ENCODE measurements around the gene NEK4. TPM values are rescaled to one million over a fixed set of nuclear protein-coding genes. Genes with fewer than 3 reads are reported as not detected.

The NEK4 gene
- total and polyA plus RNA-seq, 2 of the 13 experiments (the other 11 are each of a cell fraction or from before 2014, with no cell fraction given), result 16.5 to 38.0 TPM

DNA sequence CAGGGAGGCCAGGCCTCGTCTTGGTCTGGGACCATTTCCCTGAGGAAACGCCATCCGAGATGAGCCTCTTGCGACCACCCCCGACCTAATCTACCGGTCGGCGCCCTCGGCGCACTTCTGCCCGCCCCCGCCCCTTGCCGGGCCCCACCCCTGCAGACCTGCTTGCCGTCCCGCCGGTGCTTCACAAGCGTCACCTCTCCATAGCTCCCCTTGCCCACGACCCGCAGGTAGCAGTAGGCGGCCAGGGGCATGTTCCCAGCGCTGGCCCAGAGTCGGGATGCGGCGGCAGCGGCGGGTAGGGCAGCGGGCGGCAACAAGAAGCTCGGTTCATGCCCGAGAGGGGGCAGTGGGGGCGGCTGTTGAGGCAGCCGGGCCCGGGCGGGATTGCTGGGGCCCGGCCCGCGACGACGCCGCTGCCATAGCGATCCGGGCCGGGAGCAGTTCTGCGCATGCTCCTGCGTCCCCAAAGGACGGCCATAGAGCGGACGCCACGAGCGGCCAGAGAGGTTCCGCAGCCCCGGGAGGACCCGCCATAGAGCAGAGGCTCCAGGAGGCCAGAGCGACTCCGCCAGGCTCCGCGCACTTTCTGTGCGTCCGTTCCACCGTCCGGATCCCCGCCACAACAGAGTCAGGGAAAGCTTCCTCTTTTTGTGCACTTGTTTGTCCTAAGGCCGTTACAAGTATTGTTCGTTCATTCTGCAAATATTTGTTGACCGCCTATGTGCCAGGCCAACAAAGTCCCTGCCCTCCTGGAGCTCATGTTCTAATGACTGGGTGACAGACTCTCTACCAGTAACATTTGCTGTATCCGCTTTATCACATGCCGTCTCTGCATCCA, at the start of gene NEK4 (continued):
- TF ChIP-seq MAFF (IDR thresholded peaks at IDR 0.05; ENCODE audit: low read depth, low read length) (no peak), NFYC (CRISPR knock-in tag; IDR thresholded peaks at IDR 0.05) (no peak), JUND (CRISPR knock-in tag; IDR thresholded peaks at IDR 0.05) (no peak), ZFP36L1 (CRISPR knock-in tag; IDR thresholded peaks at IDR 0.05) (no peak), NPAS2 (CRISPR knock-in tag; IDR thresholded peaks at IDR 0.05; ENCODE audit: borderline replicate concordance) (no peak), AGO2 (optimal IDR thresholded peaks at IDR 0.05; ENCODE audit: low read depth, low read length) (peak; percentile 66), GTF2F1 (IDR thresholded peaks at IDR 0.05; ENCODE audit: low read length) (no peak), ZNF761 (CRISPR knock-in tag; conservative IDR thresholded peaks at IDR 0.05) (no peak), ZNF792 (CRISPR knock-in tag; IDR thresholded peaks at IDR 0.05) (peak; percentile 60; the same call in 1 of the 2 replicates), ZBTB1 (CRISPR knock-in tag; IDR thresholded peaks at IDR 0.05; ENCODE audit: borderline replicate concordance) (no peak), ZFP1 (CRISPR knock-in tag; IDR thresholded peaks at IDR 0.05) (no peak; the same call in 1 of the 2 replicates), ZFAT (CRISPR knock-in tag; conservative IDR thresholded peaks at IDR 0.05) (no peak), JUNB (CRISPR knock-in tag; IDR thresholded peaks at IDR 0.05; ENCODE audit: borderline replicate concordance) (no peak), JDP2 (CRISPR knock-in tag; IDR thresholded peaks at IDR 0.05; ENCODE audit: borderline replicate concordance) (no peak), CEBPG (CRISPR knock-in tag; IDR thresholded peaks at IDR 0.05) (no peak), IRX3 (CRISPR knock-in tag; IDR thresholded peaks at IDR 0.05; ENCODE audit: borderline replicate concordance, low read depth) (0 out of 2 replicates have a peak, but pooled peaks have one; percentile 19), TAF15 (IDR thresholded peaks at IDR 0.05; ENCODE audit: low read depth, low read length, poor library complexity, severe bottlenecking) (no peak), EZH2 (conservative IDR thresholded peaks at IDR 0.05; ENCODE audit: low read depth, low read length) (no peak), TOPORS (CRISPR knock-in tag; IDR thresholded peaks at IDR 0.05) (peak; percentile 56; the same call in 1 of the 2 replicates), MED13 (CRISPR knock-in tag; IDR thresholded peaks at IDR 0.05) (no peak), CHCHD3 (CRISPR knock-in tag; IDR thresholded peaks at IDR 0.05) (no peak), ZNF605 (CRISPR knock-in tag; IDR thresholded peaks at IDR 0.05) (0 out of 2 replicates have a peak, but pooled peaks have one; percentile 24), FOXM1 (CRISPR knock-in tag; IDR thresholded peaks at IDR 0.05) (no peak)
- TF ChIP-seq, protein P1, sequence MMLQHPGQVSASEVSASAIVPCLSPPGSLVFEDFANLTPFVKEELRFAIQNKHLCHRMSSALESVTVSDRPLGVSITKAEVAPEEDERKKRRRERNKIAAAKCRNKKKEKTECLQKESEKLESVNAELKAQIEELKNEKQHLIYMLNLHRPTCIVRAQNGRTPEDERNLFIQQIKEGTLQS (CRISPR knock-in tag; IDR thresholded peaks at IDR 0.05), result no peak
- TF ChIP-seq, protein P2, sequence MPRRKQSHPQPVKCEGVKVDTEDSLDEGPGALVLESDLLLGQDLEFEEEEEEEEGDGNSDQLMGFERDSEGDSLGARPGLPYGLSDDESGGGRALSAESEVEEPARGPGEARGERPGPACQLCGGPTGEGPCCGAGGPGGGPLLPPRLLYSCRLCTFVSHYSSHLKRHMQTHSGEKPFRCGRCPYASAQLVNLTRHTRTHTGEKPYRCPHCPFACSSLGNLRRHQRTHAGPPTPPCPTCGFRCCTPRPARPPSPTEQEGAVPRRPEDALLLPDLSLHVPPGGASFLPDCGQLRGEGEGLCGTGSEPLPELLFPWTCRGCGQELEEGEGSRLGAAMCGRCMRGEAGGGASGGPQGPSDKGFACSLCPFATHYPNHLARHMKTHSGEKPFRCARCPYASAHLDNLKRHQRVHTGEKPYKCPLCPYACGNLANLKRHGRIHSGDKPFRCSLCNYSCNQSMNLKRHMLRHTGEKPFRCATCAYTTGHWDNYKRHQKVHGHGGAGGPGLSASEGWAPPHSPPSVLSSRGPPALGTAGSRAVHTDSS (CRISPR knock-in tag; conservative IDR thresholded peaks at IDR 0.05), result no peak
- TF ChIP-seq, protein P3, sequence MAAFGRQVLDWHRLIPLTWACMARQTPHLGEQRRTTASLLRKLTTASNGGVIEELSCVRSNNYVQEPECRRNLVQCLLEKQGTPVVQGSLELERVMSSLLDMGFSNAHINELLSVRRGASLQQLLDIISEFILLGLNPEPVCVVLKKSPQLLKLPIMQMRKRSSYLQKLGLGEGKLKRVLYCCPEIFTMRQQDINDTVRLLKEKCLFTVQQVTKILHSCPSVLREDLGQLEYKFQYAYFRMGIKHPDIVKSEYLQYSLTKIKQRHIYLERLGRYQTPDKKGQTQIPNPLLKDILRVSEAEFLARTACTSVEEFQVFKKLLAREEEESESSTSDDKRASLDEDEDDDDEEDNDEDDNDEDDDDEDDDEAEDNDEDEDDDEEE (CRISPR knock-in tag; IDR thresholded peaks at IDR 0.05), result 0 out of 2 replicates have a peak, but pooled peaks have one; percentile 12
- TF ChIP-seq, protein P4, sequence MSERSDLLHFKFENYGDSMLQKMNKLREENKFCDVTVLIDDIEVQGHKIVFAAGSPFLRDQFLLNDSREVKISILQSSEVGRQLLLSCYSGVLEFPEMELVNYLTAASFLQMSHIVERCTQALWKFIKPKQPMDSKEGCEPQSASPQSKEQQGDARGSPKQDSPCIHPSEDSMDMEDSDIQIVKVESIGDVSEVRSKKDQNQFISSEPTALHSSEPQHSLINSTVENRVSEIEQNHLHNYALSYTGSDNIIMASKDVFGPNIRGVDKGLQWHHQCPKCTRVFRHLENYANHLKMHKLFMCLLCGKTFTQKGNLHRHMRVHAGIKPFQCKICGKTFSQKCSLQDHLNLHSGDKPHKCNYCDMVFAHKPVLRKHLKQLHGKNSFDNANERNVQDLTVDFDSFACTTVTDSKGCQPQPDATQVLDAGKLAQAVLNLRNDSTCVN (CRISPR knock-in tag; IDR thresholded peaks at IDR 0.05; ENCODE audit: borderline replicate concordance), result no peak

Measured in HepG2 (cell line).